Transverse colon (tissue), 4 donors: ENCODE data around the gene DROSHA. TPM values are rescaled to one million over a fixed set of nuclear protein-coding genes. Genes with fewer than 3 reads are reported as not detected.

Experiments used
- DNase-seq: peaks from one replicate; pipeline ENCODE4 v3.0.0-alpha.2; 2019
- H3K27ac ChIP-seq, 4 donors: fragments of 200-600 bp; sonication (generic); 2 replicates each; pipeline ENCODE4 v1.5.1; 2016 to 2018; ENCODE audit warnings: inconsistent platforms in 4 of 4
- H3K27me3 ChIP-seq: fragments of 200-600 bp; sonication (generic); 2 replicates; pipeline ENCODE4 v1.5.1; 2017; ENCODE audit warnings: inconsistent platforms
- H3K36me3 ChIP-seq, 4 donors: fragments of 200-600 bp; sonication (generic); 2 replicates each; pipeline ENCODE4 v1.5.1; 2017 to 2019; ENCODE audit warnings: inconsistent platforms in 4 of 4
- H3K4me1 ChIP-seq, 4 donors: fragments of 200-600 bp; sonication (generic); 2 replicates each; pipeline ENCODE4 v1.5.1; 2017 to 2020; ENCODE audit warnings: inconsistent platforms in 4 of 4
- H3K4me3 ChIP-seq, 4 donors: fragments of 200-600 bp; sonication (generic); 1 replicate in 1 of 4; 2 replicates in 3 of 4; pipeline versions ENCODE4 v1.5.1 to v1.6.1; 2017 to 2019; ENCODE audit warnings: inconsistent platforms in 4 of 4
- H3K9me3 ChIP-seq, 2 donors: fragments of 200-600 bp; sonication (generic); 2 replicates each; pipeline ENCODE4 v1.5.1; 2017 to 2019; ENCODE audit warnings: inconsistent platforms in 2 of 2
- EP300 ChIP-seq: sonication (generic); formaldehyde crosslinking; IDR thresholded peaks from one replicate; pipeline ENCODE4 v1.6.1; 2017; ENCODE audit warnings: antibody characterized with exemption, low read depth
- POLR2A ChIP-seq: fragments of 450-650 bp; IDR thresholded peaks from one replicate; pipeline ENCODE4 v1.6.1; 2016; ENCODE audit warnings: antibody characterized with exemption, mild to moderate bottlenecking, moderate library complexity
- POLR2AphosphoS5 ChIP-seq, 3 donors: sonication (generic); formaldehyde crosslinking; IDR thresholded peaks; one replicate each; pipeline ENCODE4 v1.6.1; 2016; ENCODE audit warnings: antibody characterized with exemption in 3 of 3
- WGBS, 2 donors: methylation state at CpG; one replicate each; pipeline ENCODE4 v1.1.5; 2018; ENCODE audit warnings: low coverage in 1 of 2; 5-methylcytosine and 5-hydroxymethylcytosine counted together
- in situ Hi-C, 4 donors: fragments of 200-750 bp; cut with MboI; loops; one replicate each; pipeline versions ENCODE4 v1.15.0 to v1.15.1; 2017; ENCODE audit warnings: low sequenced_read_pairs in 3 of 4, low pct_ligation_motif_present in 1 of 4, low pct_unique_long_range_greater_than_20kb in 1 of 4
- intact Hi-C: fragments of 100-400 bp; cut with DNase I; formaldehyde crosslinking; loops from one replicate; pipeline ENCODE4 v1.15.1; 2023; ENCODE audit warnings: low total_unique reads
- total RNA-seq, 4 donors: library from RNA; depleted of rRNA; stranded (reverse); fragments of >200 nt; gene quantifications; one replicate each; pipeline ENCODE4 v1.1.0, GENCODE V29; 2016
- TF ChIP-seq, protein P1 (sequence below), 5 experiments: fragments of 200-600 bp in 3 of 5; fragments of 450-650 bp in 2 of 5; sonication (generic) in 3 of 5; IDR thresholded peaks; 1 replicate in 2 of 5; 2 replicates in 3 of 5; pipeline ENCODE4 v1.5.1; 2016 to 2017; ENCODE audit warnings: antibody characterized with exemption in 5 of 5, inconsistent platforms in 3 of 5, mild to moderate bottlenecking in 2 of 5, moderate library complexity in 1 of 5

The DROSHA gene
- total RNA-seq, 4 donors from 2014 or later = 32.2 to 503 (median 47.4) TPM

GRCh38 chr5:31536873-31537272 is 5.0 kb upstream of the DROSHA start:
- 83 to 91% methylated on average over 3 of the region's 3 CpGs for WGBS, 2 donors
- H3K4me3 ChIP-seq = no peak overlapping the region
- no peaks in the 10 kb centered on the region for H3K27me3 ChIP-seq
- intact Hi-C loops = no loop called here
- peaks cover 0 to 57% (median 25%) of the 10 kb centered on the region in 4 donors for H3K36me3 ChIP-seq
- no peak overlapping the region for H3K27ac ChIP-seq
- no peak for DNase-seq
- peaks cover 9 to 14% (median 13%) of the 10 kb centered on the region in 4 donors for H3K4me1 ChIP-seq
- in situ Hi-C loops = no loop called here
- H3K9me3 ChIP-seq = no peaks in the 10 kb centered on the region
- TF ChIP-seq, protein P1, sequence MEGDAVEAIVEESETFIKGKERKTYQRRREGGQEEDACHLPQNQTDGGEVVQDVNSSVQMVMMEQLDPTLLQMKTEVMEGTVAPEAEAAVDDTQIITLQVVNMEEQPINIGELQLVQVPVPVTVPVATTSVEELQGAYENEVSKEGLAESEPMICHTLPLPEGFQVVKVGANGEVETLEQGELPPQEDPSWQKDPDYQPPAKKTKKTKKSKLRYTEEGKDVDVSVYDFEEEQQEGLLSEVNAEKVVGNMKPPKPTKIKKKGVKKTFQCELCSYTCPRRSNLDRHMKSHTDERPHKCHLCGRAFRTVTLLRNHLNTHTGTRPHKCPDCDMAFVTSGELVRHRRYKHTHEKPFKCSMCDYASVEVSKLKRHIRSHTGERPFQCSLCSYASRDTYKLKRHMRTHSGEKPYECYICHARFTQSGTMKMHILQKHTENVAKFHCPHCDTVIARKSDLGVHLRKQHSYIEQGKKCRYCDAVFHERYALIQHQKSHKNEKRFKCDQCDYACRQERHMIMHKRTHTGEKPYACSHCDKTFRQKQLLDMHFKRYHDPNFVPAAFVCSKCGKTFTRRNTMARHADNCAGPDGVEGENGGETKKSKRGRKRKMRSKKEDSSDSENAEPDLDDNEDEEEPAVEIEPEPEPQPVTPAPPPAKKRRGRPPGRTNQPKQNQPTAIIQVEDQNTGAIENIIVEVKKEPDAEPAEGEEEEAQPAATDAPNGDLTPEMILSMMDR (IDR thresholded peaks at IDR 0.05) = no peak
- TF ChIP-seq POLR2AphosphoS5 (IDR thresholded peaks at IDR 0.05) (no peak), POLR2A (no peak), EP300 (no peak)

GRCh38 chr5:31534527-31535046 is 2.7 kb upstream of the DROSHA start:
- in situ Hi-C loops = no loop called here
- 85 to 91% methylated on average over 1 of the region's 1 CpG for WGBS, 2 donors
- TF ChIP-seq, protein P1 (IDR thresholded peaks at IDR 0.05) = no peak

DNA sequence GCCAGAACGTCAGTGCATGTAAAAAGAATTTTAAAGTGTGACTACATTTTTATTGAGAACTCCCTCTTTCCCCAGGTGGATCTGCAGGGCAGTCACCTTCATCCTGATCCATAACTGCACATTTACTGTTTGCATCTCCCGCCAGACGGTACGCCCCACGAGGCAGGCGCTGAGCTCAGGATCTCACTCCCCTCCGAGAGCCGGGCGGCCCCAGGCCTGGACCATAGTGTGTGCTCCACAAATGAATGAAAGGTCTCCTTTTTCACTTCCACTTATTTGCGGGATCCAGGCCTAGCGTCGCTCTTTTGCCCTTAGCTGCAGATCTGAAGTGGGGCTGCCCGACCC is 378 bp downstream of the DROSHA start:
- Histone ChIP-seq H3K27ac (peak overlapping the region; percentile 78 to 90 (median 85)), H3K9me3 (no peaks in the 10 kb centered on the region), H3K27me3 (no peaks in the 10 kb centered on the region), H3K4me1 (peaks cover 18 to 31% (median 22%) of the 10 kb centered on the region in 4 donors), H3K36me3 (peaks cover 0 to 35% (median 14%) of the 10 kb centered on the region in 4 donors), H3K4me3 (peak overlapping the region; percentile 54 to 84 (median 60))
- TF ChIP-seq, protein P1 (IDR thresholded peaks at IDR 0.05) = no peak
- TF ChIP-seq POLR2AphosphoS5 (IDR thresholded peaks at IDR 0.05) (no peak), POLR2A (no peak), EP300 (no peak)
- in situ Hi-C loops = no loop called here
- 0% methylated on average over 1 to 13 of the region's 13 CpGs for WGBS, 2 donors
- peak; percentile 26 for DNase-seq
- intact Hi-C loops = no loop called here

More at GRCh38 chr5:31534527-31535046, 2.7 kb upstream of the DROSHA start:
- H3K4me3 ChIP-seq = no peak overlapping the region
- H3K36me3 ChIP-seq = peaks cover 0 to 37% (median 15%) of the 10 kb centered on the region in 4 donors
- no peaks in the 10 kb centered on the region for H3K27me3 ChIP-seq
- H3K27ac ChIP-seq = no peak overlapping the region
- DNase-seq = no peak
- no peaks in the 10 kb centered on the region for H3K9me3 ChIP-seq
- intact Hi-C loops = no loop called here
- H3K4me1 ChIP-seq = peaks cover 18 to 31% (median 22%) of the 10 kb centered on the region in 4 donors

GRCh38 chr5:31530541-31531265 is 1.2 kb downstream of the DROSHA start:
- no peaks in the 10 kb centered on the region for H3K9me3 ChIP-seq
- peaks cover 0 to 33% (median 14%) of the 10 kb centered on the region in 4 donors for H3K36me3 ChIP-seq
- peaks cover 18 to 31% (median 22%) of the 10 kb centered on the region in 4 donors for H3K4me1 ChIP-seq
- H3K27ac ChIP-seq = no peak overlapping the region
- intact Hi-C loops = no loop called here
- WGBS, 2 donors = 73 to 74% methylated on average over 9 of the region's 9 CpGs
- peak overlapping the region in 3 of 4 donors; percentile 54 to 84 (median 60) for H3K4me3 ChIP-seq
- TF ChIP-seq POLR2A = no peak
- no peak for TF ChIP-seq EP300
- TF ChIP-seq, protein P1 (IDR thresholded peaks at IDR 0.05) = no peak
- no peak for TF ChIP-seq POLR2AphosphoS5 (IDR thresholded peaks at IDR 0.05)
- in situ Hi-C loops = no loop called here
- no peaks in the 10 kb centered on the region for H3K27me3 ChIP-seq
- no peak for DNase-seq
